ENCODE measurements around the gene GREB1.

The GREB1 gene

DNA sequence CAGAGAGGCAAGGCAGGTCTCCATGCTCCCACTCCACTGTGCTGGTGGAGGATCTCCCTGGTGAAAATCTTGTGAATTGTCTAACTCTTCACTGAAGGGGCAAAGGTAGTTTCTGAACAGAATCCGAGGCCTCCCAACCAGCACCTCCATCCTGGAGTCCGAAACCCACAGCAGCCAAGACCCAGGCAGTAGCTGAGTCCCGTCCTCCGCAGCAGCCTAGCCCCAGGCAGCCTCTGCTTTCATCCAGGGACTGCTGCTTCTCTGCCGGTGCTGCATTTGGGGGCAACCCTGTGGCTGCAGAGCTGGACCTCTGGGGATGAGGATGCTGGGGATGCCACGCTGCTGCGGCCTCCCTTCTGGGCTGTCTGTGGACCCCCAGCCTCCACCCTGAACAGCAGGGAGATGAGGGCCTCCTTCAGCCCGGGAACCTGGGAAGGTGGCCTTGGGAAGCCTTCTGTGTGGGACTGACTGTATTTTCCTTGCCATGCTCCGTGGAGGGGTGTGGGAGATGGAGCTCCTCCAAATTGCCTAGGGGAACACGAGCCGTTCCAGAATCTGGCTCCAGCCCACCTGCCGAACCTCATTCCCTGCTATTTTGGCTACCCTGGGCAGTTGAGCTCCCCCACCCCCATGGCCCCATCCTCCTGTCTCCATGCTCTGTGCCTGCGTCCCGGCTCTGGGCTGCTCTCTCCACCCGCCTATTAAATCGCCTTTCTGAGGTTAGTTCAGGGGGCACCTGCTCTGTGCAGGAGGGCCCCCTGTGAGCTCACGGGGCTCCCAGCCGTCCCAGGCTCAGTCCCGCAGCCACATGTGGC is 48.2 kb downstream of the GREB1 start:
- Histone ChIP-seq H3K4me1 (ENCODE audit: control insufficient read depth, insufficient read depth, low read depth, low read length) (peaks cover 1% of the 10 kb centered on the region), H3K18ac (ENCODE audit: low read depth in 1 of 2, low read length in 2 of 2) (peak overlapping the region in 1 of 2 experiments; percentile 1), H3K27ac (ENCODE audit: low read length, poor library complexity, severe bottlenecking) (no peak overlapping the region), H2AFZ (ENCODE audit: low read depth, low read length) (no peak overlapping the region), H2AK5ac (ENCODE audit: low read length, severe bottlenecking) (no peak overlapping the region), H3K27me3 (ENCODE audit: control insufficient read depth in 1 of 2, insufficient read depth in 1 of 2, low read length in 2 of 2) (peaks cover 45 to 49% of the 10 kb centered on the region in 2 experiments), H3K9me3 (ENCODE audit: control insufficient read depth, low read length) (no peaks in the 10 kb centered on the region), H3K4ac (ENCODE audit: low read depth in 1 of 2, low read length in 2 of 2) (no peak overlapping the region), H3K4me2 (ENCODE audit: low read length, poor library complexity, severe bottlenecking) (no peak overlapping the region), H3K79me1 (replicated peaks; ENCODE audit: low read length, poor library complexity, severe bottlenecking) (no peaks in the 10 kb centered on the region), H3K36me3 (ENCODE audit: control insufficient read depth in 1 of 2, insufficient read depth in 2 of 2, low read depth in 1 of 2, low read length in 2 of 2) (no peaks in the 10 kb centered on the region), H4K8ac (ENCODE audit: low read length) (no peak overlapping the region), H3K9ac (ENCODE audit: low read length) (no peak overlapping the region), H2BK15ac (ENCODE audit: low read depth, poor library complexity, severe bottlenecking) (no peak overlapping the region), H2BK120ac (ENCODE audit: low read depth, low read length) (no peak overlapping the region), H3K23ac (ENCODE audit: low read length in 2 of 2) (no peak overlapping the region), H3K4me3 (ENCODE audit: insufficient read depth in 1 of 2, low read depth in 1 of 2, low read length in 2 of 2) (no peak overlapping the region), H4K91ac (ENCODE audit: low read length) (no peak overlapping the region), H3K14ac (ENCODE audit: low read length in 2 of 2) (no peak overlapping the region), H2BK12ac (ENCODE audit: low read length in 2 of 2) (peak overlapping the region in 1 of 2 experiments; percentile 21), H2BK5ac (ENCODE audit: low read depth, low read length, poor library complexity, severe bottlenecking) (no peak overlapping the region)
- 84% methylated on average over 18 of the region's 19 CpGs for WGBS
- no peak for DNase-seq

DNA sequence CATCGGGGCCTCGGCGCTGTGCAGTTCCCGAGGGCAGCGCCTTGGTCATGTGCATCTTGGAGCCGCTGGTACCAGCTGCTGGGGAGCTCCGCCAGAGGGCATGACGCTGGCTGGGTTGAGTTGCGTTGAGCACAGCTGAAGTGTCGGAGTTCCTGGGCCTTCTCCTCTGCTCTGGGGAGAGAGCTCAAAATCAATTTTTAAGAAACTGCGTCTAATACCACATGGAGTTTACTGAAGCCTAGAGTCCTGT is 48.7 kb downstream of the GREB1 start:
- no peak overlapping the region for H3K27ac ChIP-seq (ENCODE audit: low read length, poor library complexity, severe bottlenecking)
- peak overlapping the region in 1 of 2 experiments; percentile 21 for H2BK12ac ChIP-seq (ENCODE audit: low read length in 2 of 2)
- no peak overlapping the region for H3K4me2 ChIP-seq (ENCODE audit: low read length, poor library complexity, severe bottlenecking)
- peak overlapping the region; percentile 75 for H3K9ac ChIP-seq (ENCODE audit: low read length)
- H4K8ac ChIP-seq (ENCODE audit: low read length): no peak overlapping the region
- H3K4me3 ChIP-seq (ENCODE audit: insufficient read depth in 1 of 2, low read depth in 1 of 2, low read length in 2 of 2): no peak overlapping the region
- H2AK5ac ChIP-seq (ENCODE audit: low read length, severe bottlenecking): no peak overlapping the region
- no peak overlapping the region for H4K91ac ChIP-seq (ENCODE audit: low read length)
- H3K36me3 ChIP-seq (ENCODE audit: control insufficient read depth in 1 of 2, insufficient read depth in 2 of 2, low read depth in 1 of 2, low read length in 2 of 2): no peaks in the 10 kb centered on the region
- no peak overlapping the region for H3K23ac ChIP-seq (ENCODE audit: low read length in 2 of 2)
- no peaks in the 10 kb centered on the region for H3K79me1 ChIP-seq (replicated peaks; ENCODE audit: low read length, poor library complexity, severe bottlenecking)
- H2AFZ ChIP-seq (ENCODE audit: low read depth, low read length): no peak overlapping the region
- no peak overlapping the region for H3K18ac ChIP-seq (ENCODE audit: low read depth in 1 of 2, low read length in 2 of 2)
- no peak overlapping the region for H3K14ac ChIP-seq (ENCODE audit: low read length in 2 of 2)
- peaks cover 43 to 50% of the 10 kb centered on the region in 2 experiments for H3K27me3 ChIP-seq (ENCODE audit: control insufficient read depth in 1 of 2, insufficient read depth in 1 of 2, low read length in 2 of 2)
- H2BK5ac ChIP-seq (ENCODE audit: low read depth, low read length, poor library complexity, severe bottlenecking): no peak overlapping the region
- no peak for DNase-seq
- no peak overlapping the region for H2BK15ac ChIP-seq (ENCODE audit: low read depth, poor library complexity, severe bottlenecking)
- WGBS: 88% methylated on average over 10 of the region's 11 CpGs
- peaks cover 1% of the 10 kb centered on the region for H3K4me1 ChIP-seq (ENCODE audit: control insufficient read depth, insufficient read depth, low read depth, low read length)
- no peak overlapping the region for H2BK120ac ChIP-seq (ENCODE audit: low read depth, low read length)
- no peak overlapping the region for H3K4ac ChIP-seq (ENCODE audit: low read depth in 1 of 2, low read length in 2 of 2)
- no peaks in the 10 kb centered on the region for H3K9me3 ChIP-seq (ENCODE audit: control insufficient read depth, low read length)

DNA sequence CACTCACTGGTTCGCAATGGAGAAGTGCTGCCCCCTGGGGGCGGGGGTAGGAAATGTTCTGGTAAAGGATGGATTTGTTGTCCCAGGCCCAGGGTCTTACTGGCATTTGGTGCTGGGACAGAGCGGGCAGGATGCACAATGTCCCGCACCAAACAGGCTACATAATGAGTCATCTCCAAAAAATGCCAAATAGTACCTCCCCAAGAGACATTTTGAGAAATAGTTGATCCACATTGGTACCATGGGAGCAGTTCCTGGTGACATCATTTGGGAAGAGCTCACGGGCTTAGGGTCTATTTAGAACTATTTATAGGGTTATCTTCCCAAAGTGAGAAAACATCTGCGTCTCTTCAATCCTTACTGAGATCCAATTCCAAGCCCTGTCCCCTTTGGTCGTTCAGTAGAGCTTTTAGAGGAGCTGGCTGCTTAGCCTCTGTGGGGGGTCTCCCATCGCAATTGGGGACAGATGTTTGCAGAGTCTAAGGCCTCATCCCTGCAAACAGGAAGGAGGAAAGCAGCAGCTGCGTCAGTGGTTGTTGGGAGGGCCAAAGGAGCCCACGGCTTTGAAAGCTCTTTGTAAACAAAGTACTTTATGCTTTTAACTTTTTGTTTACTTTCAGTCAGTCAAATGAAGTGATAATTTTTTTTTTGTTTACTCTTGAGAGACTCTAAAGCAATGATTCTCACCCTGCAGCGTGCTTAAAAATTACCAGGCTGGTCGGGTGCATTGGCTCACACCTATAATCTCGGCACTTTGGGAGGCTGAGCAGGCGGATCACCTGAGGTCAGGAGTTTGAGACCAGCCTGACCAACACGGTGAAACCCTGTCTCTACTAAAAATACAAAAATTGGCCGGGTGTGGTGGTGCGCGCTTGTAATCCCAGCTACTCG is 49.3 kb downstream of the GREB1 start:
- Histone ChIP-seq H4K91ac (ENCODE audit: low read length) (no peak overlapping the region), H3K79me1 (replicated peaks; ENCODE audit: low read length, poor library complexity, severe bottlenecking) (no peaks in the 10 kb centered on the region), H2AFZ (ENCODE audit: low read depth, low read length) (no peak overlapping the region), H3K14ac (ENCODE audit: low read length in 2 of 2) (no peak overlapping the region), H3K27me3 (ENCODE audit: control insufficient read depth in 1 of 2, insufficient read depth in 1 of 2, low read length in 2 of 2) (peaks cover 38 to 49% of the 10 kb centered on the region in 2 experiments), H3K27ac (ENCODE audit: low read length, poor library complexity, severe bottlenecking) (no peak overlapping the region), H3K9ac (ENCODE audit: low read length) (peak overlapping the region; percentile 75), H3K4me3 (ENCODE audit: insufficient read depth in 1 of 2, low read depth in 1 of 2, low read length in 2 of 2) (no peak overlapping the region), H3K23ac (ENCODE audit: low read length in 2 of 2) (no peak overlapping the region), H3K4ac (ENCODE audit: low read depth in 1 of 2, low read length in 2 of 2) (no peak overlapping the region), H2BK12ac (ENCODE audit: low read length in 2 of 2) (no peak overlapping the region), H3K18ac (ENCODE audit: low read depth in 1 of 2, low read length in 2 of 2) (no peak overlapping the region), H3K4me2 (ENCODE audit: low read length, poor library complexity, severe bottlenecking) (no peak overlapping the region), H3K36me3 (ENCODE audit: control insufficient read depth in 1 of 2, insufficient read depth in 2 of 2, low read depth in 1 of 2, low read length in 2 of 2) (no peaks in the 10 kb centered on the region), H2BK120ac (ENCODE audit: low read depth, low read length) (no peak overlapping the region), H4K8ac (ENCODE audit: low read length) (no peak overlapping the region), H3K9me3 (ENCODE audit: control insufficient read depth, low read length) (no peaks in the 10 kb centered on the region), H2AK5ac (ENCODE audit: low read length, severe bottlenecking) (no peak overlapping the region), H2BK5ac (ENCODE audit: low read depth, low read length, poor library complexity, severe bottlenecking) (no peak overlapping the region), H2BK15ac (ENCODE audit: low read depth, poor library complexity, severe bottlenecking) (no peak overlapping the region), H3K4me1 (ENCODE audit: control insufficient read depth, insufficient read depth, low read depth, low read length) (peaks cover 1% of the 10 kb centered on the region)
- DNase-seq: peak; percentile 87
- WGBS: 30% methylated on average over 17 of the region's 19 CpGs

DNA sequence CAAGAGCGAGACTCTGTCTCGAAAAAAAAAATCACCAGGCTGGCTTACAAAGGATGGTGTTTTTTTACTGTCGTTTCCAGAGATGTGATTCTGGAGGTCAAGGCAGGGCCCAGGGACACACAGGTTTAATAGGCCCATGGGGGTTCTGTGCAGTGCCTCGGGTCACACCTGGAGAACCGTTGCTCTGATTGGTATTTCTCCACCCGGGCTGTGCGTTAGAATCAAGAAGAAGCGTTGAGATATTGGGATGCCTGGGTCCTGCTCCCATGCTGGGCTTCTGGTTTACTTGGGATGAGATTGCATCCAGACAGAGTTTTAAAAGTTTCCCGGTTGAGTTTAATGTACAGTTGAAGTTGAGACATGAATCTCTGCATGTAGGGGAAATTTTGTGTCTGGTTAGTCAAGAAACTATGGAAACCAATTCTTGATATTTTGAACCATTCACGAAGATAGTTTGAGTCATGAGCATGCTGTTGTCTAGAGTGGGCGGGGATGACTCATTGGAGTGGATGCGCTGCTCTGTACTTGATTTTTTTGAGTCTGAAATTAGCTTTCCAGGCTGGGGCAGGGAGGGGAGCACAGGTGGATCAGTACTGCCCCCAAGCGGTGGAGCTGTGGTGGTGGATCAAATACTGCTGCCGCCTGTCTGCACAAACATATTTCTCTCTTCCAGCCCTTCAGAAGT is 50.1 kb downstream of the GREB1 start:
- H2BK5ac ChIP-seq (ENCODE audit: low read depth, low read length, poor library complexity, severe bottlenecking): no peak overlapping the region
- H3K27ac ChIP-seq (ENCODE audit: low read length, poor library complexity, severe bottlenecking): no peak overlapping the region
- WGBS: 58% methylated on average over 13 of the region's 14 CpGs
- peaks cover 1% of the 10 kb centered on the region for H3K4me1 ChIP-seq (ENCODE audit: control insufficient read depth, insufficient read depth, low read depth, low read length)
- no peak overlapping the region for H2BK15ac ChIP-seq (ENCODE audit: low read depth, poor library complexity, severe bottlenecking)
- peak overlapping the region; percentile 75 for H3K9ac ChIP-seq (ENCODE audit: low read length)
- DNase-seq: peak; percentile 98
- H2BK12ac ChIP-seq (ENCODE audit: low read length in 2 of 2): peak overlapping the region in 1 of 2 experiments; percentile 16
- H2BK120ac ChIP-seq (ENCODE audit: low read depth, low read length): no peak overlapping the region
- peaks cover 38 to 56% of the 10 kb centered on the region in 2 experiments for H3K27me3 ChIP-seq (ENCODE audit: control insufficient read depth in 1 of 2, insufficient read depth in 1 of 2, low read length in 2 of 2)
- no peaks in the 10 kb centered on the region for H3K79me1 ChIP-seq (replicated peaks; ENCODE audit: low read length, poor library complexity, severe bottlenecking)
- H3K4me3 ChIP-seq (ENCODE audit: insufficient read depth in 1 of 2, low read depth in 1 of 2, low read length in 2 of 2): no peak overlapping the region
- no peak overlapping the region for H4K91ac ChIP-seq (ENCODE audit: low read length)
- no peaks in the 10 kb centered on the region for H3K9me3 ChIP-seq (ENCODE audit: control insufficient read depth, low read length)
- no peak overlapping the region for H3K14ac ChIP-seq (ENCODE audit: low read length in 2 of 2)
- H3K4ac ChIP-seq (ENCODE audit: low read depth in 1 of 2, low read length in 2 of 2): no peak overlapping the region
- H3K36me3 ChIP-seq (ENCODE audit: control insufficient read depth in 1 of 2, insufficient read depth in 2 of 2, low read depth in 1 of 2, low read length in 2 of 2): no peaks in the 10 kb centered on the region
- H3K4me2 ChIP-seq (ENCODE audit: low read length, poor library complexity, severe bottlenecking): no peak overlapping the region
- H4K8ac ChIP-seq (ENCODE audit: low read length): no peak overlapping the region
- H3K18ac ChIP-seq (ENCODE audit: low read depth in 1 of 2, low read length in 2 of 2): no peak overlapping the region
- H3K23ac ChIP-seq (ENCODE audit: low read length in 2 of 2): no peak overlapping the region
- H2AFZ ChIP-seq (ENCODE audit: low read depth, low read length): no peak overlapping the region
- H2AK5ac ChIP-seq (ENCODE audit: low read length, severe bottlenecking): no peak overlapping the region

Data from mesenchymal stem cell (in vitro differentiated cells and primary cell).